Loucy (cell line): ENCODE measurements around the gene C1orf52.

Experiments used
- H2AFZ ChIP-seq: fragments of 200-600 bp; sonication (generic); 2 replicates; pipeline ENCODE4 v1.6.0; 2016; ENCODE audit warnings: antibody characterized with exemption, mild to moderate bottlenecking, low read length, moderate library complexity
- H3F3A ChIP-seq: fragments of 200-600 bp; 2 replicates; pipeline ENCODE4 v1.6.0; 2016; ENCODE audit warnings: antibody characterized with exemption, low read depth, mild to moderate bottlenecking
- H3K27me3 ChIP-seq: fragments of 200-600 bp; sonication (generic); 2 replicates; pipeline ENCODE4 v1.6.1; 2014; ENCODE audit warnings: low read length, mild to moderate bottlenecking; ENCODE audit not compliant: insufficient read depth, poor library complexity, severe bottlenecking
- H3K36me3 ChIP-seq: fragments of 200-600 bp; sonication (generic); 2 replicates; pipeline ENCODE4 v1.6.1; 2016; ENCODE audit warnings: low read length; ENCODE audit not compliant: insufficient read depth
- H3K4me1 ChIP-seq: fragments of 200-600 bp; sonication (generic); 2 replicates; pipeline ENCODE4 v1.5.1; 2014; ENCODE audit warnings: low read length, mild to moderate bottlenecking; ENCODE audit not compliant: insufficient read depth, poor library complexity, severe bottlenecking
- H3K4me2 ChIP-seq: fragments of 200-600 bp; sonication (generic); 2 replicates; pipeline ENCODE4 v1.6.0; 2014; ENCODE audit warnings: antibody characterized with exemption, low read length, low read depth, mild to moderate bottlenecking; ENCODE audit not compliant: poor library complexity, severe bottlenecking
- H3K4me3 ChIP-seq: fragments of 200-600 bp; sonication (generic); 2 replicates; pipeline ENCODE4 v1.5.1; 2014; ENCODE audit warnings: low read length, mild to moderate bottlenecking, mixed read lengths; ENCODE audit not compliant: poor library complexity, severe bottlenecking
- H3K79me2 ChIP-seq: fragments of 200-600 bp; sonication (generic); 2 replicates; pipeline ENCODE4 v1.6.1; 2014; ENCODE audit warnings: low read length; ENCODE audit not compliant: insufficient read depth
- H3K9ac ChIP-seq: fragments of 200-600 bp; sonication (generic); 2 replicates; pipeline ENCODE4 v1.6.0; 2014; ENCODE audit warnings: mild to moderate bottlenecking, low read depth, low read length, moderate library complexity; ENCODE audit not compliant: poor library complexity, severe bottlenecking
- H3K9me2 ChIP-seq: fragments of 200-600 bp; sonication (generic); replicated peaks from 2 replicates; pipeline ENCODE4 v1.6.1; 2016; ENCODE audit warnings: low read depth, low read length, mixed read lengths
- H3K9me3 ChIP-seq: fragments of 200-600 bp; sonication (generic); 2 replicates; pipeline ENCODE4 v1.6.1; 2014; ENCODE audit warnings: mild to moderate bottlenecking, antibody characterized with exemption, low read length, low read depth; ENCODE audit not compliant: insufficient read depth
- H4K20me1 ChIP-seq: fragments of 200-600 bp; sonication (generic); 2 replicates; pipeline ENCODE4 v1.6.0; 2014; ENCODE audit warnings: antibody characterized with exemption, low read length, mild to moderate bottlenecking; ENCODE audit not compliant: insufficient read depth, poor library complexity, severe bottlenecking
- CTCF ChIP-seq: fragments of 200-600 bp; sonication (generic); conservative IDR thresholded peaks from 2 replicates; pipeline ENCODE4 v1.5.1; 2014; ENCODE audit warnings: mild to moderate bottlenecking, antibody characterized with exemption, low read length
- EZH2phosphoT487 ChIP-seq: fragments of 200-600 bp; IDR thresholded peaks from 2 replicates; pipeline ENCODE4 v1.6.1; 2018; ENCODE audit warnings: antibody characterized with exemption, mild to moderate bottlenecking, moderate library complexity, borderline replicate concordance

Gene C1orf52

GRCh38 chr1:85295654-85296053 is 36.2 kb upstream of the C1orf52 start:
- peaks cover 2% of the 10 kb centered on the region for H3K4me1 ChIP-seq
- H3K36me3 ChIP-seq: no peaks in the 10 kb centered on the region
- no peaks in the 10 kb centered on the region for H3F3A ChIP-seq
- H3K79me2 ChIP-seq: no peaks in the 10 kb centered on the region
- no peak overlapping the region for H3K4me3 ChIP-seq
- no peaks in the 10 kb centered on the region for H3K9me2 ChIP-seq
- no peak overlapping the region for H3K4me2 ChIP-seq
- no peaks in the 10 kb centered on the region for H3K9me3 ChIP-seq
- TF ChIP-seq CTCF (no peak), EZH2phosphoT487 (no peak)
- no peaks in the 10 kb centered on the region for H4K20me1 ChIP-seq
- no peaks in the 10 kb centered on the region for H3K27me3 ChIP-seq
- H3K9ac ChIP-seq: no peak overlapping the region
- H2AFZ ChIP-seq: no peak overlapping the region

DNA sequence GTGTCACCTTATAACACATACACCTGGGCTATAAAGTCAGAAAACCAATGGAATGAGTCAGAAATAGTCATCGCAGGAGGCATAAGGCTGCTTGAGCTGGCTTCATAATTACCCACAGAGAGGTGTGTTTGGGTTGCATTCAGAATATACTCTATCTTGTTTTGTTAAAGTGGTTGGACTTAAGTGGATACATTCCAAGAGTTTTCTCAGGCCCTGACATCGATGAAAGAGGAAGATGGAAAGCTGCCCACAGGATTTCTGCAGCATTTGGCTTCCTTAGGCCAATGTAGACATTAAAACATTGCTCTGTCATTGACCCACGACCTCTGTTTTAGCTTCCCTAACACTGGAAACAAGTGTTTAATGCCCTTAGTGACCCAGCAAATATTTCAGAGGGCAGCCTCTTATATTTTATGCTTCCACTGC is 35.6 kb upstream of the C1orf52 start:
- Histone ChIP-seq H3K4me2 (no peak overlapping the region), H3K4me1 (peaks cover 9% of the 10 kb centered on the region), H3F3A (no peaks in the 10 kb centered on the region), H3K79me2 (no peaks in the 10 kb centered on the region), H3K9me2 (no peaks in the 10 kb centered on the region), H3K9ac (no peak overlapping the region), H4K20me1 (no peaks in the 10 kb centered on the region), H3K9me3 (no peaks in the 10 kb centered on the region), H2AFZ (no peak overlapping the region), H3K4me3 (no peak overlapping the region), H3K27me3 (no peaks in the 10 kb centered on the region), H3K36me3 (no peaks in the 10 kb centered on the region)
- TF ChIP-seq CTCF (no peak), EZH2phosphoT487 (no peak)

DNA sequence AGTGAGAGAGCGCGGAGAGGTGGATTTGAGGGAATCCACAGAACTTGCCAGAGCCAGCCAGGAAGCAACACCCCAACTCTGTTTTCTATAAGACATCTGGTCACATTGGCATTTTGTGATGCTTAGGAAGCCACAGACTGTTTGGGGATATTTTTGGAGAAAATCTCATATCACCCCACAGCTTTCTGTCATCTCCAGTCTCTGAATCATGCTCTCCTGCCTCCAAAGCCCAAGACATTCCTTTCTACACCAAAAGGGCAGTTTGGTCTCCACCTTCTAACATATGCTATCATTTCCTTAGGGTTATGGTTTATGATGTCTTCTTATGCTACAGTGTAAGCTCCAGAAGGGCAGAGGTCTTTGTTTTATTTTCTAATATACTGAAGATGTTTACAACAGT is 31.4 kb upstream of the C1orf52 start:
- H2AFZ ChIP-seq: no peak overlapping the region
- no peaks in the 10 kb centered on the region for H3K9me3 ChIP-seq
- H3K4me2 ChIP-seq: no peak overlapping the region
- H3K4me1 ChIP-seq: peaks cover 14% of the 10 kb centered on the region
- H3K36me3 ChIP-seq: no peaks in the 10 kb centered on the region
- H3K27me3 ChIP-seq: no peaks in the 10 kb centered on the region
- no peak overlapping the region for H3K4me3 ChIP-seq
- H3K9me2 ChIP-seq: no peaks in the 10 kb centered on the region
- no peaks in the 10 kb centered on the region for H3F3A ChIP-seq
- H4K20me1 ChIP-seq: no peaks in the 10 kb centered on the region
- TF ChIP-seq EZH2phosphoT487 (no peak), CTCF (no peak)
- H3K9ac ChIP-seq: no peak overlapping the region
- no peaks in the 10 kb centered on the region for H3K79me2 ChIP-seq
